Endothelial cell of umbilical vein (primary cell): ENCODE measurements around the gene DMD. TPM values are rescaled to one million over a fixed set of nuclear protein-coding genes. Genes with fewer than 3 reads are reported as not detected.

Source experiments
- BruUV-seq: library from RNA; stranded (reverse); fragments of 400-500 nt; replicated peaks from 2 replicates; lab custom pipeline; 2021; lab: Mats Ljungman, UMichigan
- CTCF ChIA-PET: fragments of 300-600, 350-600 bp; sonication (Branson Sonifier 250); formaldehyde crosslinking; loops from one replicate; lab custom pipeline; 2021; ENCODE audit warnings: antibody characterized with exemption, inconsistent platforms; lab: Charles Lee
- POLR2A ChIA-PET: fragments of 300-600, 350-600 bp; sonication (Branson Sonifier 250); formaldehyde crosslinking; loops from one replicate; lab custom pipeline; 2021; ENCODE audit warnings: antibody characterized with exemption, inconsistent platforms; lab: Charles Lee
- DNase-seq: peaks from one replicate; pipeline ENCODE4 v3.0.0-alpha.2; 2011; ENCODE audit warnings: low read depth, low spot score
- FAIRE-seq: peaks from 2 replicates; lab custom pipeline; 2011; peaks lifted over from hg19 to GRCh38; lab: Jason Lieb, UNC
- H2AFZ ChIP-seq: 2 replicates; pipeline ENCODE4 v1.6.0; 2012; ENCODE audit warnings: low read depth, low read length, control low read depth, inconsistent platforms
- H3K27ac ChIP-seq: 2 replicates; pipeline ENCODE4 v1.5.1; 2011; ENCODE audit warnings: low read depth, mild to moderate bottlenecking, control low read depth, low read length, moderate library complexity; ENCODE audit not compliant: insufficient read depth
- H3K27me3 ChIP-seq, 2 experiments: 2 replicates each; pipeline versions ENCODE4 v1.6.0 to v1.6.1; 2011; ENCODE audit warnings: low read length in 2 of 2, mixed read lengths in 1 of 2; ENCODE audit not compliant: control insufficient read depth in 2 of 2, insufficient read depth in 2 of 2
- H3K36me3 ChIP-seq, 2 experiments: 2 replicates in 1 of 2; 3 replicates in 1 of 2; pipeline ENCODE4 v1.5.1; 2011; ENCODE audit warnings: low read length in 2 of 2, mild to moderate bottlenecking in 1 of 2, moderate library complexity in 1 of 2; ENCODE audit not compliant: control insufficient read depth in 2 of 2, insufficient read depth in 2 of 2; ENCODE audit errors: extremely low read depth in 1 of 2
- H3K4me1 ChIP-seq: 3 replicates; pipeline ENCODE4 v1.5.1; 2011; ENCODE audit warnings: mild to moderate bottlenecking, low read length; ENCODE audit not compliant: control insufficient read depth, insufficient read depth; ENCODE audit errors: extremely low read depth
- H3K4me2 ChIP-seq: 2 replicates; pipeline ENCODE4 v1.6.1; 2011; ENCODE audit warnings: low read length, control low read depth, mixed read lengths; ENCODE audit not compliant: insufficient read depth
- H3K4me3 ChIP-seq, 3 experiments: fragments of 200-600 bp in 1 of 3; sonication (generic), shearing (Covaris generic) in 1 of 3; replicated peaks in 1 of 3; 2 replicates each; pipeline ENCODE4 v1.5.1; 2011 to 2016; ENCODE audit warnings: control low read depth in 3 of 3, low read length in 3 of 3, mild to moderate bottlenecking in 2 of 3, inconsistent platforms in 1 of 3, low read depth in 1 of 3, moderate library complexity in 1 of 3; ENCODE audit not compliant: insufficient read depth in 1 of 3
- H3K79me2 ChIP-seq: 2 replicates; pipeline ENCODE4 v1.6.0; 2012; ENCODE audit warnings: low read length, inconsistent platforms; ENCODE audit not compliant: control insufficient read depth, insufficient read depth
- H3K9ac ChIP-seq: replicated peaks from 2 replicates; pipeline ENCODE3; 2011; ENCODE audit warnings: low read length, control low read depth; ENCODE audit not compliant: insufficient read depth; ENCODE audit errors: extremely low read depth
- H3K9me1 ChIP-seq: replicated peaks from 3 replicates; pipeline ENCODE4 v1.6.0; 2011; ENCODE audit warnings: mild to moderate bottlenecking, low read length; ENCODE audit not compliant: control insufficient read depth, insufficient read depth; ENCODE audit errors: extremely low read depth
- H3K9me3 ChIP-seq: replicated peaks from 2 replicates; pipeline ENCODE4 v1.5.1; 2012; ENCODE audit warnings: low read length, inconsistent platforms; ENCODE audit not compliant: control insufficient read depth, insufficient read depth
- H4K20me1 ChIP-seq: replicated peaks from 2 replicates; pipeline ENCODE3; 2011; ENCODE audit warnings: mild to moderate bottlenecking, low read length; ENCODE audit not compliant: control insufficient read depth, insufficient read depth; ENCODE audit errors: extremely low read depth
- EZH2 ChIP-seq: IDR thresholded peaks from 2 replicates; pipeline ENCODE4 v1.6.1; 2012; ENCODE audit warnings: borderline replicate concordance, low read depth, mild to moderate bottlenecking, moderate library complexity, low read length, inconsistent platforms; ENCODE audit not compliant: severe bottlenecking
- FOS ChIP-seq: IDR thresholded peaks from 2 replicates; pipeline ENCODE4 v1.6.1; 2011; ENCODE audit warnings: mild to moderate bottlenecking, low read length, moderate library complexity, borderline replicate concordance; ENCODE audit not compliant: insufficient read depth
- GATA2 ChIP-seq: IDR thresholded peaks from 2 replicates; pipeline ENCODE4 v1.7.0; 2011; ENCODE audit warnings: low read depth, mild to moderate bottlenecking, moderate library complexity, mixed read lengths, low read length; ENCODE audit not compliant: insufficient read length, insufficient read depth
- JUN ChIP-seq: IDR thresholded peaks from 2 replicates; pipeline ENCODE4 v1.6.1; 2011; ENCODE audit warnings: borderline replicate concordance, low read depth; ENCODE audit not compliant: insufficient read length, insufficient read depth
- MYC ChIP-seq: IDR thresholded peaks from one replicate; pipeline ENCODE4 v1.6.1; 2011; ENCODE audit warnings: mild to moderate bottlenecking, low read depth, low read length
- POLR2A ChIP-seq: IDR thresholded peaks from 2 replicates; pipeline ENCODE4 v1.6.1; 2012; ENCODE audit warnings: low read depth, mild to moderate bottlenecking, control low read depth, low read length
- POLR2AphosphoS5 ChIP-seq: IDR thresholded peaks from 2 replicates; pipeline ENCODE4 v1.6.1; 2012; ENCODE audit warnings: low read depth, mild to moderate bottlenecking, control low read depth, low read length, moderate library complexity; ENCODE audit not compliant: insufficient read depth
- dilution Hi-C: fragments of 300-500 bp; cut with MboI; formaldehyde crosslinking; loops from one replicate; pipeline ENCODE4 v1.15.0; 2019; ENCODE audit warnings: low sequenced_read_pairs; ENCODE audit not compliant: extremely low pct_ligation_motif_present
- intact Hi-C: fragments of 100-400 bp; cut with micrococcal nuclease; formaldehyde crosslinking; loops from one replicate; pipeline ENCODE4 v1.10.0; 2022
- polyA plus RNA-seq, 4 experiments: library from polyadenylated mRNA; depleted of rRNA in 3 of 4; stranded (reverse) in 3 of 4; unstranded in 1 of 4; fragments of >200 nt; gene quantifications; 2 replicates each; pipeline versions ENCODE4 v1.2.1 to v1.2.3, GENCODE V29; 2011 to 2012; ENCODE audit warnings: missing spikeins in 1 of 4
- total RNA-seq: library from RNA; stranded (reverse); gene quantifications from 2 replicates; pipeline ENCODE4 v1.2.3, GENCODE V29; 2021
- TF ChIP-seq, protein P1 (sequence below): IDR thresholded peaks from 2 replicates; pipeline ENCODE4 v1.6.1; 2011; ENCODE audit not compliant: insufficient read depth, insufficient read length
- TF ChIP-seq, protein P2 (sequence below), 2 donors: IDR thresholded peaks; 1 replicate in 1 of 2; 2 replicates in 1 of 2; pipeline ENCODE4 v1.5.1; 2011; ENCODE audit warnings: low read length in 2 of 2, mild to moderate bottlenecking in 2 of 2, moderate library complexity in 2 of 2, control low read depth in 1 of 2, inconsistent platforms in 1 of 2, low read depth in 1 of 2; ENCODE audit not compliant: insufficient read depth in 1 of 2; ENCODE audit errors: extremely low read depth in 1 of 2

DMD gene
- total and polyA plus RNA-seq, 2 donors (not counting 3 experiments of a cell fraction or from before 2014, with no cell fraction given): 7.3 to 9.0 TPM

DNA sequence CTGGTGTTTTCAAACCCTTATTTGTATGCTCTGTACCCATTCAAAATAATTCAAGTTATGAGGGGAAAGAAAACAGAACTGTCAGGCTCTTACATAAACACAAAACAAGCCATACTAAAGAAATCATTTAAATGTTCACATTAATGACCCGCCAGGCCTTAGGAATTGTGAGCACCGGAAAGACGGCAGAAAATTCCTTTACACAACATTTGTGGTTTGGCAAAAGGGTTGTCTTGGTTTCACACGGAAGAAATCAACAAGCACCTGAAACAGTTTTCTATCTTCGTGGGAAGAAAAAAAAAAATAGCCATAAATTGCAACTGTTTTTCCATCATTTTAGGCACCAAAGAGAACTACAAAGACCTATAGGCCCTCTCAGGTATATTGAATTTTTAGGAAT, 1951.0 kb downstream of the DMD start:
- FAIRE-seq (no peak), DNase-seq (no peak)
- BruUV-seq: no TSS peak
- H2AFZ ChIP-seq: no peak overlapping the region
- no peaks in the 10 kb centered on the region for H3K79me2 ChIP-seq
- H3K4me1 ChIP-seq: peaks cover 3% of the 10 kb centered on the region
- intact Hi-C loops (no loop called here), dilution Hi-C loops (no loop called here)
- no peak overlapping the region for H3K27ac ChIP-seq
- no peaks in the 10 kb centered on the region for H3K27me3 ChIP-seq
- TF ChIP-seq EZH2 (no peak), POLR2AphosphoS5 (no peak), MYC (no peak), POLR2A (no peak), JUN (no peak), FOS (no peak), GATA2 (no peak)
- TF ChIP-seq, protein P1, sequence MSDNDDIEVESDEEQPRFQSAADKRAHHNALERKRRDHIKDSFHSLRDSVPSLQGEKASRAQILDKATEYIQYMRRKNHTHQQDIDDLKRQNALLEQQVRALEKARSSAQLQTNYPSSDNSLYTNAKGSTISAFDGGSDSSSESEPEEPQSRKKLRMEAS: no peak
- TF ChIP-seq, protein P2, sequence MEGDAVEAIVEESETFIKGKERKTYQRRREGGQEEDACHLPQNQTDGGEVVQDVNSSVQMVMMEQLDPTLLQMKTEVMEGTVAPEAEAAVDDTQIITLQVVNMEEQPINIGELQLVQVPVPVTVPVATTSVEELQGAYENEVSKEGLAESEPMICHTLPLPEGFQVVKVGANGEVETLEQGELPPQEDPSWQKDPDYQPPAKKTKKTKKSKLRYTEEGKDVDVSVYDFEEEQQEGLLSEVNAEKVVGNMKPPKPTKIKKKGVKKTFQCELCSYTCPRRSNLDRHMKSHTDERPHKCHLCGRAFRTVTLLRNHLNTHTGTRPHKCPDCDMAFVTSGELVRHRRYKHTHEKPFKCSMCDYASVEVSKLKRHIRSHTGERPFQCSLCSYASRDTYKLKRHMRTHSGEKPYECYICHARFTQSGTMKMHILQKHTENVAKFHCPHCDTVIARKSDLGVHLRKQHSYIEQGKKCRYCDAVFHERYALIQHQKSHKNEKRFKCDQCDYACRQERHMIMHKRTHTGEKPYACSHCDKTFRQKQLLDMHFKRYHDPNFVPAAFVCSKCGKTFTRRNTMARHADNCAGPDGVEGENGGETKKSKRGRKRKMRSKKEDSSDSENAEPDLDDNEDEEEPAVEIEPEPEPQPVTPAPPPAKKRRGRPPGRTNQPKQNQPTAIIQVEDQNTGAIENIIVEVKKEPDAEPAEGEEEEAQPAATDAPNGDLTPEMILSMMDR (IDR thresholded peaks at IDR 0.05; ENCODE audit: extremely low read depth in 1 of 2, insufficient read depth in 1 of 2, low read depth in 1 of 2, low read length in 2 of 2): no peak
- H3K36me3 ChIP-seq: no peaks in the 10 kb centered on the region
- ChIA-PET POLR2A (no interaction called here), CTCF (no interaction called here)
- H3K9me1 ChIP-seq: no peaks in the 10 kb centered on the region
- no peak overlapping the region for H3K9ac ChIP-seq
- no peak overlapping the region for H3K4me2 ChIP-seq
- no peaks in the 10 kb centered on the region for H3K9me3 ChIP-seq
- no peak overlapping the region for H3K4me3 ChIP-seq
- peaks cover 2% of the 10 kb centered on the region for H4K20me1 ChIP-seq
